H1 (cell line): ENCODE results near the gene MPV17. TPM values are rescaled to one million over a fixed set of nuclear protein-coding genes. Genes with fewer than 3 reads are reported as not detected.

ENCODE experiments used
- KDM5A ChIP-seq: fragments of 200-600 bp; IDR thresholded peaks from 2 replicates; pipeline ENCODE4 v1.7.1; 2012; ENCODE audit warnings: mild to moderate bottlenecking, low read length, inconsistent platforms, mixed read lengths
- SP1 ChIP-seq: IDR thresholded peaks from 2 replicates; pipeline ENCODE4 v1.6.1; 2011; ENCODE audit warnings: low read depth, low read length
- SRF ChIP-seq: IDR thresholded peaks from 2 replicates; pipeline ENCODE4 v1.6.1; 2011; ENCODE audit warnings: mild to moderate bottlenecking, low read depth, low read length, moderate library complexity
- TCF12 ChIP-seq: IDR thresholded peaks from 2 replicates; pipeline ENCODE4 v1.6.1; 2011; ENCODE audit warnings: low read depth, mild to moderate bottlenecking, low read length
- ZNF274 ChIP-seq: IDR thresholded peaks from 2 replicates; pipeline ENCODE4 v1.7.0; 2012; ENCODE audit warnings: low read length, borderline replicate concordance; ENCODE audit errors: extremely low read depth
- polyA plus RNA-seq, 7 experiments: library from polyadenylated mRNA; depleted of rRNA in 3 of 7; stranded (reverse) in 5 of 7; unstranded in 2 of 7; fragments of >200 nt in 5 of 7; fragments of 200-250 nt in 2 of 7; gene quantifications; 1 replicate in 5 of 7; 2 replicates in 1 of 7; 4 replicates in 1 of 7; pipeline versions ENCODE4 v1.2.1 to v1.2.3, GENCODE V29; 2011 to 2013; ENCODE audit warnings: missing spikeins in 2 of 7, mixed read lengths in 2 of 7
- total RNA-seq: library from RNA; stranded (reverse); fragmentation: NEBNext Ultra II Directional; extraction: Animal tissue kit (Norgen Biotek cat#: 25700); gene quantifications from 2 replicates; pipeline ENCODE4 v1.2.1, GENCODE V29; 2021

The MPV17 gene
- total and polyA plus RNA-seq, 2 of the 8 experiments (the other 6 are each of a cell fraction or from before 2014, with no cell fraction given) = 45.2 to 181 TPM

DNA sequence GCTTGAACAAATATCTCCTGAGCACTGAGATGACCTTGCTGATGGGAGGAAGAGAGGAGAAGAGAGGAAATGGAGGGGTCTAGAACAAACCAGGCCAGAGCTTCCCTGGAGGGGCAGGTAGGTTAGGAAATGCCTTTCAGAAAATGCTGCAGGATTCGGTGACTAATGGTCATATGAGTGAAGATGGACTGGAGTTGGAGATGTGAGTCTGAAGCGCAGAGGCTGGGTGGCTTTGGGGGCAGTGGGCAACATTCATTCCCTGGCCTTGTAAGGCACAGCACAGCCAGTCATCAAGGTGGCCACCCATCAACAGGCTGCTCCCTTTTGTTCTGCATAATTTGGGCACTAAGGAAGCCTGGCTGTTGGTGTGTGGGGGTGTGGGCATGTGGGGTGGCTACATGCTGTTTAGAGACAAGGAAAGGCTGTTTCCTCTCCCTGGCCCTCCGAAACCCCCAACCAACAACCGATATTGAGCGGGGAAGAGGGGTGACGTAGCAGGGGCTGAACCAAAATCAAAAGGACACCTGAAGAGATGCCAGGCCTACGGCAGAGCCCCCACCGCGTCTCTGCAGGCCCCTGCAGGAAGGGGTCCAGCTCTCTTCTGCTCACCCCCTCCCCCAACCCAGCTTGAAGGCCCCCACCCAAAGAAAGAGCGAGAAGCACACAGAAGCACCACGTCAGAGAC, 61.5 kb downstream of the MPV17 start (continued):
- no peak for TF ChIP-seq SRF
- TF ChIP-seq SP1 = no peak
- TF ChIP-seq TCF12 = no peak
- TF ChIP-seq KDM5A = no peak
- TF ChIP-seq ZNF274 = no peak
- TF ChIP-seq, all 59 proteins: peak for 0

Other genes with a start within 250 kb of the MPV17 start
- gene EMILIN1, start 244.5 kb downstream of the MPV17 start, total RNA-seq = 2.9 and 3.0 TPM in 2 replicates
- gene EMILIN1, start 244.5 kb downstream of the MPV17 start, polyA plus RNA-seq (2011; rRNA removed) = 1.9 and 3.1 TPM in 2 replicates
- gene KHK, start 236.3 kb downstream of the MPV17 start, total RNA-seq = 17.7 and 20.5 TPM in 2 replicates
- 11.0 and 14.5 TPM in 2 replicates for gene KHK, start 236.3 kb downstream of the MPV17 start, polyA plus RNA-seq (2011; rRNA removed)
- gene CGREF1, start 204.0 kb downstream of the MPV17 start, total RNA-seq = 3.4 and 3.5 TPM in 2 replicates
- 2.5 and 3.7 TPM in 2 replicates for gene CGREF1, start 204.0 kb downstream of the MPV17 start, polyA plus RNA-seq (2011; rRNA removed)
- gene ABHD1, start 199.3 kb downstream of the MPV17 start, total RNA-seq = 0.20 and 0.50 TPM in 2 replicates
- 0.88 and 1.1 TPM in 2 replicates for gene ABHD1, start 199.3 kb downstream of the MPV17 start, polyA plus RNA-seq (2011; rRNA removed)
- gene PREB, start 188.5 kb downstream of the MPV17 start, total RNA-seq = 51.2 and 54.1 TPM in 2 replicates
- 72.2 and 74.4 TPM in 2 replicates for gene PREB, start 188.5 kb downstream of the MPV17 start, polyA plus RNA-seq (2011; rRNA removed)
- gene PRR30, start 183.7 kb downstream of the MPV17 start, total RNA-seq = not detected in 2 replicates
- gene PRR30, start 183.7 kb downstream of the MPV17 start, polyA plus RNA-seq (2011; rRNA removed) = not detected in 2 replicates
- not detected in 2 replicates for gene TCF23, start 174.1 kb downstream of the MPV17 start, total RNA-seq
- gene TCF23, start 174.1 kb downstream of the MPV17 start, polyA plus RNA-seq (2011; rRNA removed) = 0.02 TPM in 2 replicates
- 103 and 109 TPM in 2 replicates for gene ATRAID, start 111.1 kb downstream of the MPV17 start, total RNA-seq
- 242 and 280 TPM in 2 replicates for gene ATRAID, start 111.1 kb downstream of the MPV17 start, polyA plus RNA-seq (2011; rRNA removed)
- gene SLC5A6, start 110.8 kb downstream of the MPV17 start, total RNA-seq = 118 and 123 TPM in 2 replicates
- 183 and 329 TPM in 2 replicates for gene SLC5A6, start 110.8 kb downstream of the MPV17 start, polyA plus RNA-seq (2011; rRNA removed)
- 146 and 147 TPM in 2 replicates for gene CAD, start 105.7 kb downstream of the MPV17 start, total RNA-seq
- 130 and 197 TPM in 2 replicates for gene CAD, start 105.7 kb downstream of the MPV17 start, polyA plus RNA-seq (2011; rRNA removed)
- gene SLC30A3, start 60.0 kb downstream of the MPV17 start, total RNA-seq = 15.2 and 16.1 TPM in 2 replicates
- gene SLC30A3, start 60.0 kb downstream of the MPV17 start, polyA plus RNA-seq (2011; rRNA removed) = 30.7 and 48.7 TPM in 2 replicates
- 1.4 TPM in 2 replicates for gene DNAJC5G, start 47.7 kb downstream of the MPV17 start, total RNA-seq
- gene DNAJC5G, start 47.7 kb downstream of the MPV17 start, polyA plus RNA-seq (2011; rRNA removed) = 0.75 and 0.83 TPM in 2 replicates
- gene TRIM54, start 40.7 kb downstream of the MPV17 start, total RNA-seq = 3.9 and 4.2 TPM in 2 replicates
- 5.8 and 6.1 TPM in 2 replicates for gene TRIM54, start 40.7 kb downstream of the MPV17 start, polyA plus RNA-seq (2011; rRNA removed)
- not detected in 2 replicates for gene UCN, start 14.7 kb downstream of the MPV17 start, total RNA-seq
- 0.35 and 0.93 TPM in 2 replicates for gene UCN, start 14.7 kb downstream of the MPV17 start, polyA plus RNA-seq (2011; rRNA removed)
- 118 and 129 TPM in 2 replicates for gene GTF3C2, start 33.7 kb upstream of the MPV17 start, total RNA-seq
- 121 and 127 TPM in 2 replicates for gene GTF3C2, start 33.7 kb upstream of the MPV17 start, polyA plus RNA-seq (2011; rRNA removed)
- 63.2 and 66.0 TPM in 2 replicates for gene EIF2B4, start 47.2 kb upstream of the MPV17 start, total RNA-seq
- gene EIF2B4, start 47.2 kb upstream of the MPV17 start, polyA plus RNA-seq (2011; rRNA removed) = 60.0 and 61.0 TPM in 2 replicates
- gene SNX17, start 47.5 kb upstream of the MPV17 start, total RNA-seq = 54.9 and 59.1 TPM in 2 replicates
- 66.2 and 76.8 TPM in 2 replicates for gene SNX17, start 47.5 kb upstream of the MPV17 start, polyA plus RNA-seq (2011; rRNA removed)
- 17.3 and 18.8 TPM in 2 replicates for gene ZNF513, start 57.6 kb upstream of the MPV17 start, total RNA-seq
- 29.5 and 35.0 TPM in 2 replicates for gene ZNF513, start 57.6 kb upstream of the MPV17 start, polyA plus RNA-seq (2011; rRNA removed)
- gene PPM1G, start 86.5 kb upstream of the MPV17 start, total RNA-seq = 201 and 203 TPM in 2 replicates
- gene PPM1G, start 86.5 kb upstream of the MPV17 start, polyA plus RNA-seq (2011; rRNA removed) = 73.3 and 85.5 TPM in 2 replicates
- gene NRBP1, start 105.5 kb upstream of the MPV17 start, total RNA-seq = 115 TPM in 2 replicates
- gene NRBP1, start 105.5 kb upstream of the MPV17 start, polyA plus RNA-seq (2011; rRNA removed) = 137 and 145 TPM in 2 replicates
- 50.1 and 55.4 TPM in 2 replicates for gene KRTCAP3, start 119.3 kb upstream of the MPV17 start, total RNA-seq
- 72.5 and 114 TPM in 2 replicates for gene KRTCAP3, start 119.3 kb upstream of the MPV17 start, polyA plus RNA-seq (2011; rRNA removed)
- gene IFT172, start 166.6 kb upstream of the MPV17 start, total RNA-seq = 14.0 and 15.9 TPM in 2 replicates
- 12.9 and 13.5 TPM in 2 replicates for gene IFT172, start 166.6 kb upstream of the MPV17 start, polyA plus RNA-seq (2011; rRNA removed)
- 13.4 and 14.7 TPM in 2 replicates for gene FNDC4, start 172.1 kb upstream of the MPV17 start, total RNA-seq
- gene FNDC4, start 172.1 kb upstream of the MPV17 start, polyA plus RNA-seq (2011; rRNA removed) = 14.0 and 14.1 TPM in 2 replicates
- 0.57 and 1.2 TPM in 2 replicates for gene GCKR, start 173.7 kb upstream of the MPV17 start, total RNA-seq
- gene GCKR, start 173.7 kb upstream of the MPV17 start, polyA plus RNA-seq (2011; rRNA removed) = 0.30 and 0.33 TPM in 2 replicates